NT2/D1 (cell line): Measurements from ENCODE around the gene IFI44L.

Experiments used
- SUZ12 ChIP-seq: IDR thresholded peaks from 2 replicates; pipeline ENCODE4 v1.6.1; 2011; ENCODE audit not compliant: insufficient read length, insufficient read depth; ENCODE audit errors: extremely low read depth
- YY1 ChIP-seq: IDR thresholded peaks from 2 replicates; pipeline ENCODE4 v1.6.1; 2011; ENCODE audit not compliant: insufficient read length, insufficient read depth
- ZNF274 ChIP-seq: IDR thresholded peaks from 2 replicates; pipeline ENCODE4 v1.6.1; 2011; ENCODE audit warnings: mild to moderate bottlenecking, low read depth, low read length

DNA sequence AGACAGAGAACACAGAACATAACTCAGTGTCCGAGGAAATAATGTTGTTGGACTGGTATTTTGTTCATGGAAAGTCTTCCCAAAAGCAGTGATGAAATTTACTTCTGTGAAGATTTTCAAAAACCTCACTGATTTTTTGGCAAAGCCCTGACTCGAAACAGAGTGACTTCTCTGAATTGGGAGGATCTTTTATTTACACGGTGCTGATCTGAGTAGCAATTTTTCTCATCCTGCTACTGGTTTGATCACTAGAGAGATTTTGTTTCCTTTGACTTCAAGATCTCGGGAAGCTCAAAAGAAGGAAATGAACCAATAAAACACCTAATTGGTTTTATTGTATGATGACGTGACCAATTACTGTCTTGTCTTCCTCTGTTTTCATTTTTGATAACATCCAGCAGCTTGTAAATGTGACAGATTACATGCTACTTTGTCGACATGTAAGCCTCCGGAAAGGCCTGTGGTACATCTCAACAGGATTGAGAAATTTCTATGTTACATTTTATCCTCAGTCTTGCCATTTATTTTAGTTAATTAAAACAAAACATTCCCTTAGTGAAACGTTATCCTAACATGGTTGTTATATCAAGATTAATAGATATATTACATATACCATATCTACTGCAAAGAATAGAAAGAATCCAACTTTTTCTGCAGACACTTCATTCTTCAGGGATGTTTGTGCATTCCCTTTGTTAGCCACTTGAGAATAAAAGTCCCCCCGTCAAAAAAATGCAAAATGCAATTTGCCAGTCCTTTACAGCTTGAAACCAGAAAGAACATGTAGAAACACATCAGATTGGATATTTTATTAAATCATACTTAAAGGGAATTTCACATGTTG lies 42.8 kb upstream of the IFI44L start:
- TF ChIP-seq YY1 (no peak), SUZ12 (no peak), ZNF274 (no peak)
